Stimulated activated CD4-positive, alpha-beta T cell treated with anti-CD3 and anti-CD28 coated beads, Interleukin-15, amount 100 ng/mL, for 24 hours (primary cell): ENCODE measurements around the gene SLC44A1.
"Not testable (repeated sequence)": the region's sequence is repeated elsewhere in the genome, so short reads cannot be mapped to it uniquely, and the experiment has no call there.

Source experiments
- DNase-seq: peaks from one replicate; pipeline ENCODE4 v3.0.0-alpha.2; 2020

The SLC44A1 gene

DNA sequence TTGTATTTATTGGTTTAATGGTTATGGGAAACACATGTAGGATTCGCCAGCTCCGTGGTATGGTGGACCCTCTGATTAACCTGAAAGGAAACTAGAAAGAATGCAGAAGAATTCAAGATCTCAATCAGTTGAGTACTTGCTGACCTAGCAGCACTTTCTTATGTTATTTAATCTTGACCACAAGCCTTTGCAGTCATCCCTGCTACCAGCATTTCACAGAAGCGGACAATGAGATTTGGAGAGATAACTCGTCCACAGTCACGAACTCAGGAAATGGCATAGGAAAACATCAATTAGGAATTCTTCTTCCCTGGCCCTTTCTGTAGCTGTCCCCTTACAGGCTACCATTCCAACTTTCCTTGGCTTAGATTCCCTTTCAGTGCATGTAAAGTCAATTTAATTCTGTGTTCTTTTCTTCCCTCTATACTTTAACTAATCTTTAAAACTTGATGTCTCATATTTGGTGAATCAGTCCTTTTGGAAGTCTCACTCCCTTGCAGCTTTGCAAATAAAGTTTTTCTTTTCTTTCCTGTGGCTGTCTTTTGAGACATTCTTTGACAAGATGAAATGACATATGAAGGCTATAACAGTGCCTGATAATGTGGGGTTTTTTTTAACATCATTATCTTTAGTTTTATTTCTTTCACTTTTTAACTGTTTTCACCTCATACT lies 1.3 kb upstream of the SLC44A1 start:
- no peak for DNase-seq

DNA sequence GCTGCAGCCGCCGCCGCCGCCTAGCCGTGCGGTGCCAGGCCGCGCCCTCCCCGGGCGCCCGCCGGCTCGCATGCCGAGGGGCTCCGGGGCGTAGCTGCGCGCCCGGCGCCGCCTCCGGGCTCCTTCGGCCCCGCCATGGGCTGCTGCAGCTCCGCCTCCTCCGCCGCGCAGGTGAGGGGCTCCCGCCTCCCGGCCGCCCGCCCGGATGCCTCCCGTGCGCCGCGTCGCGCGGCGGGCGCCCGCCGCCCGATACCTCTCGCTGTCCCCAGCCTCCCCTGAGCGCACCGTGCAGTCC lies 230 bp downstream of the SLC44A1 start:
- no peak for DNase-seq

- DNase-seq = peak; percentile 50
Observed at GRCh38 chr9:105245029-105245890, 809 bp downstream of the SLC44A1 start.

DNA sequence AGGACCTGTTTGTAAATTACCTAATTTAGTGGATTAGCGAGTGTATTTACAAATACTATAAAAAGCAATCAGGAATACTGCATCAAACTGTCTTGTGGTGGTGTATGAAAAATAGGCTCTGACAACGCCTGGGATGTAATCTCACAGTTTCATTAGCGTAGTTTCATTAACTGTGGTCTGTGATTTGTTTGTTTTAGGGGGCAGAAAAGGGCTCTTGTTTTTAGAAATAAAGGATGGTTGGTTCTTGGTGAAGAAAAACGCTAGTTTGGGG lies 1.4 kb downstream of the SLC44A1 start:
- no peak for DNase-seq

DNA sequence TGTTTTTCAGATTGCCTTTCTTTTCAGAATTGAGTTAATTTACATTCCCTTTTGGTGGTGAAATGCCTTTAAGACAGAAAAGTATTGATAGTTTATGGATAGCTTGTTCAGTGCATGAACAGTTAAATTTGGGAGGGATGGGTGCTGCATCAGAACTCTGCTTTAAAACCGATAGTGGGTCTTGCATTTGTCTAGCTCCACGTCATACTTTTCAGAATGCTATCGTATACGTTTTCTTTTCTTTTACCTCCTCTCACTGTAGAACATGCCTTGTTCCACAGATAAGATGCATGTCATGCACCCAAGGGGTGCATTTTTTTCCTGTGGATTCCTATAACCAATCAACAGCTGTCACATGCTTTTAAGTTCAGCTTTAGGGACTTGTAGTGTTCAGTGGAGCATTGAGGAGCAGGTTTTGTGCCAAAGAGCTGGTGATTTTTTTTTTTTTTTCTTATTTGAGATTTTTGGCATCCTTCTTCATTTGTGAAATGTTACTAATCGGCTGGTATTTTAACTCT lies 2.3 kb downstream of the SLC44A1 start:
- no peak for DNase-seq

- no peak for DNase-seq
Observed at GRCh38 chr9:105248691-105249090, 4.2 kb downstream of the SLC44A1 start.

DNA sequence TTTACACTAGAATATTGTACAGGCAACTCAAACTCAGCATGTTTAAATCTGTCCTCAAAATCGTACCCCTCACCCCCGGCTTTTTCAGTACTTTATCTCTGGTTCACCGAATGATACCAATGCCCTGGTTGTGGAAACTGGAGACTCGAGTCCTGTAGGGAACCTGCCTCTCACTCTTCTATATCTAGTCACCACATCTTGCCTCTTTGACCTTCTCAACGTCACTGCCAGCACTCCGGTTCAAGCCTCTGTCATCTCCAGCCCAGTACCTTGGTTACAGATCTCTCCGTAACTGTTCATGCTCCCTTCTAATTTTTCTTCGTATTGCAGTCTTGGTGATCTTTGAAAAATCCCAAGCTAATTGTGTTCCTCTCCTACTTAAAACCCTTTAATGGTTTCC lies 6.7 kb downstream of the SLC44A1 start:
- no peak for DNase-seq

DNA sequence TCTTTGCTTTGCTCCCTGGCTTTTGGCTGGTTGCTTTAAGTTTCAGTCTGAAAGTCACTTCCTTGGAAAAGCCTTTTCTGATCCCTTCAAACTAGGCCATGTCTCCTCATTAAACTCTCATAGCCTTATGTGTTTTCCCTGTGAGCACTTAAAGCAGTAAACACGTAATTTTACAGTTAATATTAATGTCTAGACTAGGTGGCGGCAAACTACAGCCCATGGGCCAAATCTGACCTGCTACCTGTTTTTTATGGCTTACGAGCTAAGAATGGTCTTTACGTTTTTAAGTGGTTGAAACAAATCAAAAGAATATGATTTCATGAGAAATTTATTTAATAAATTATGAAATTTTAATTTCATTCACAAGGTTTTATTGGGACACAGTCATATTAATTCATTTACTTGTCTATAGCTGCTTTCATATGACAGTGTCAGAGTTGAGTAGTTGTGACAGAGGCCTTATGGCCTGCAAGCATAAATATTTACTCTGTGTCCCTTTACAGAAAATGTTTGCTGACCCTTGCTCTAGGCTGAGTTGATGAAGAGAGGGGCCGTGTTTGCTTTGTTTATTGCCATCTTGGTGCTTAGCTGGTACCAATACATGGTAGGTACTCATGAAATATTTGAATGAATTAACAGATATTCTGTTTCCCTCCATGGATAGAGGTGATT lies 7.4 kb downstream of the SLC44A1 start:
- no peak for DNase-seq

GRCh38 chr9:105252405-105252756 lies 7.9 kb downstream of the SLC44A1 start:
- no peak for DNase-seq

DNA sequence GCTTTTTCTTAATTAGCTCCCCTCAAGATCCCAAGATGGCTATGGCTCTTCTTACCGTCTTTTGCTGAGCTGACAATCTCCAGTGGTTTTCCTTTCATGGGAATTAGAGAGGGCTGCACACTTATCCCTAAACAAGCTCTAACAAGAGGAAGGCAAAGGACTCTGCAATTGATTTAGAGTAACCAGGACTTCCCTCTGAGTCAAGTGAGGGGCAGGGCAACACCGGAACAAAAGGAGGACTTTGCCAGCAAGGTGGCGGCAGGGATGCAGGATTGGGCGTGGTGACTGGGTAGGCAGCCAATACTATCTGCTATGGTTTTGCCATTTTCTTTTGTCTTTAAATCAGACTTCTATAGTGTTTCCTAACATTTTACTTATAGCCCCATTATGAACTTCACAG lies 9.8 kb downstream of the SLC44A1 start:
- DNase-seq = no peak

DNA sequence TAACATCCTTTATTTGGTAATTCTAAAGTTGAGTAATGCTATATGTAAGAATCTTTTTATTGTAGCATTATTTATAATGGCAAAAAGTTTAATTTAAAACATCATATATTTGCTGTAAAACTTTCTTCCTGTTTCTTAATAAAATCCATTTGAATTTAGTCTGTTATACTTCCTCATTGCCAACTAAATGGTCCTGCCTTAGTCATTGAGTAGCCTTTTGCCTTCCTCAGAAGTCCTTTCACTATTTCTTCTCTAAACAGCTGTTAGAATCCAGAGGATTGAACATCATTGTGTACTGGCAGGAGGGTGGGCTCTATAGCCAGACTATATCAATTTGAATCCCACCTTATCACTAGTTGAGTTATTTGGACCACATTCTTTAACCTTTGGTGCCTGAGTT lies 11.0 kb downstream of the SLC44A1 start:
- DNase-seq = no peak

DNA sequence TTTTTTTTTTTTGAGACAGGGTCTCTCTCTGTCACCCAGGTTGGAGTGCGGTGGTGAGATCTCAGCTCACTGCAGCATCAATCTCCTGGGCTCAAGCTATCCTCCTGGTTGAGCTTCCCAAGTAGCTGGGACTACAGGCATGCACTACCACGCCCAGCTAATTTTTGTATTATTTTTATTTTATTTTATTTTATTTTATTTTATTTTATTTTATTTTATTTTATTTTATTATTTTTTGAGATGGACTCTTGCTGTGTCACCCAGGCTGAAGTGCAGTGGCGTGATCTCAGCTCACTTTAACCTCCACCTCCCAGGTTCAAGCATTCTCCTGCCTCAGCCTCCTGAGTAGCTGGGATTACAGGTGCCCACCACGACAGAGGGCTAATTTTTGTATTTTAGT lies 12.1 kb downstream of the SLC44A1 start:
- not testable (repeated sequence) for DNase-seq

GRCh38 chr9:105257809-105258208 lies 13.4 kb downstream of the SLC44A1 start:
- no peak for DNase-seq

DNA sequence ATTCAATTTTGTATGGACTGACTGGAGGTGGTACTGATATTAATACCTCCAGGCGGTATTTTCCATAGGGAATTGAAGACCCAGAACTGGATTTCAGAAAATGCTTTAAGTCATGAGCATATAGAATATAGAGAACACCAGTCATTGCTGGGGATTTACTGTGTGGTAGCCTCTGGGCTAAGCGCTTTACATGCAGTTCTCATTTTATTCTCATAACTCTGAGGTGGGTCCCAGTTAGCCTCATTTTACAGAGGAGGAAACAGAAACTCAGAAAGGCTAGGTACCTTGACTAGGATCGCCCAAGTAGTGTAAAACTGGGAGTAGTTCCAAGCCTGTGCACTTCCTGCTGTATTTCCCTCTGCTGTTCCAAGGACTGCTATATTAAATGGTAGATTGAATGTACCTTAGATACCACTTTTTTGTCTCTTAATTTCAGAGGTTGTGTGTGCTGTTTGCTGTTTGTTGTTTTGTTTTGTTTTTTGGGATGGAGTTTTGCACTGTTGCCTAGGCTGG lies 13.8 kb downstream of the SLC44A1 start:
- no peak for DNase-seq

DNA sequence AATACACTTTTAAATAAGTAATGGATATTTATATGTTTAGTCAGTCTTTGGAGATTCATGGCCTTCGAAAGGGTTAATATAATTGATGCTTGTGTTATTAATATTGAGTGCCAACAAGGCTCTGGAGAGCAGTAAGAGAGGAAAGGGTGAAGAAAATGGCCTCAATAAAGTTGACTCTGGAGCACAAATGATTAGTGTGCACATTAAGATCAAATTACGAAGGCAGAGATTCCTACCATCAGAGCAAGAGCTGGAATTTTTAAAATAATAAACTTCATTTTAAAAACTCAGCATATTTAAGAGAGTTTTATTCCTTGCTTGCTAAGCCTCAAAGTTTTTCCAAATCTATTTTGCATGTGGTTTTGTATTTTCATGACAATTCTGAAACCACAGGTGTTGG lies 14.8 kb downstream of the SLC44A1 start:
- no peak for DNase-seq

DNA sequence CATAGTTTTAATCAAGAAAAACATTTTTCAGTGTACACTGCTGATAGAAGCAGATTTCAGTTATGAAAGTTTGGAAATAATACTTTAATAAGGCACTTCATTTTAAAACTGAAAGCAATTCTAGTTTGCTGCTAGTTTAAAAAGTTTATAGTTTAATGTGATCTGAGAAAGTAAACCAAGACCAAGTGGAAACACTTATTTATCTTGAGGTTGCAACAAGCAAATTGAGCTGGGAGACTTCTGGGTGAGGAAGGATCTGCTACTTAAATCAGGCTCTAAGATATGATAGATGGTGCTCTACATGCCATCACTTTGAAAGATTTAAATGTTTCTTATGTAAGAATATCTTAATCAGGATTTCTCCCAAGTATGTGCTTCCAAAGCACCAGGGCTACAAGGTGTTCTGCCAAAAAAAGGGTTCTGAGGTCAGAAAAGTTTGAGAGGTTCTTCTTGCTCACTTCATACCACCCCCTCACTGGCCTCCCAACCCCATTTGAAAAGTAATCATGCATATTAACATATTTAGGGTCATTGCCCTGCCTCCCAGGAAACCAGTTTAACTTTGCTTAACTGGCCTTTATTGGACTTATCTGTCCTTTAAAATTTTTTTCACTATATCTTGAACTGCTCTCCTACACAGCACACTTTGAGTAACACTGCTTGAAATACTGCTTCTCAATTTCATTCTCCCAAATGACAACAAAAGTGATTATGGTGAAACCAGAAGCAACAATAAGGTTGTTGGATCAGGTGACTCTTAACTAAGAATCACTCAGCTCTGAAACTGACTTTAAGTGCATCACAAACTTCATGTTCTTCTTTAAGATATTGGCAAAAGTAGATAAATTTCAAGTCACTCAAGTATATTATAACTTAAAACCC lies 15.5 kb downstream of the SLC44A1 start:
- DNase-seq = no peak

DNA sequence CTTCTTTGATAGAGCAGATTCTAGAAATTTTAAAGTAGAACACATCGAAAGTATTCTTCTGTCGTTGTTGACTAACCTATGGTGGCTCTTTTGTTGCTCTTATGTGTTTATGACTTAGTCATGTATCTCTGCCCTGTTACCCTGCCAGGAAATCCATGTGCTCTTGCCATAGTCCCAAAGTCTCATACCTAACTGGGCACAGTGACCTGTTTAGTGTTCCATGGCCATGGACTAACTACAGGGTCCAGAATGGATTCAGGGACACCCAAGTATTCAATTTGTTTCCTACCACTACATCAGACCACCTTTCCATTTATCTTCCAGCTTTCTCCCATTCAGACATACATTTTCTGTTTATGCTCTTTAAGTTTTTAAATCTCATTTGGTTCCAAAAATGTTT lies 18.0 kb downstream of the SLC44A1 start:
- no peak for DNase-seq

DNA sequence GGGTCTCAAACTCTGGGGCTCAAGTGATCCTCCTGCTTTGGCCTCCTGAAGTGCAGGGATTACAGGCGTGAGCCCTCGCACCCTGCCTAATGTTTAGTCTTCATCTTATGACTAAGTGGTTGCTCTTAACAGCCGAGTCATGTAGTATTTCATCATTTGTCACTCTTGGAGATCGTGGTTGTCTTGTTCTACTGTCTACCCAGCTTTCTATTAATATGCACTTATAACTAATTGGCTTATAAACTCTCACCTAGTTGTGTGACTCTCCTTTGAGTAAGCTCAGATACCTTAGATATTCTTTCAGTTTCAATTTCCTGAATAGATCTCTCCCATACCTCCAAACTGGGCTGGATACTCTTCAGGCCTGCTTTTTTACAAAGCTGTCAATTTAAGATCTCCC lies 19.9 kb downstream of the SLC44A1 start:
- DNase-seq = peak; percentile 5

- DNase-seq = not testable (repeated sequence)
Observed at GRCh38 chr9:105268254-105268653, 23.8 kb downstream of the SLC44A1 start.

- DNase-seq = no peak
Observed at GRCh38 chr9:105269593-105269992, 25.1 kb downstream of the SLC44A1 start.

DNA sequence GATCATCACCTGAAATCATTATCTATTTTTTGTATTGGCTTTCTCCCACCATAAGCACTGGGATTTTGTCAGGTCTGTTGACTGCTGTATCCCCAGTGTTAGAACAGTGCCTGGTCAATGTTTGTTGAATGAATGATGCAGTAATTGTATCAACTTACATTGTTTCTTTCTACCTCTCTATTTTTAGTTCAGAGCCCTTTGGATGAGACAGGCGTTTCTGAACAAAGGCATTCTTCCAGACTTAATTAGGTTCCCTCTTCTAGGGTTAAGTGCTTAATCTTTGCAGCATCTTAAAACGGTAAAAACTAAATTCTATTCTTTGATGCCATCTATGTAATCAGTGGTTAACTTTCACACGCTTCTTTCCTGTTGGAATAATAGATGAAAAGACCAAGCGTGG lies 26.3 kb downstream of the SLC44A1 start:
- no peak for DNase-seq

DNA sequence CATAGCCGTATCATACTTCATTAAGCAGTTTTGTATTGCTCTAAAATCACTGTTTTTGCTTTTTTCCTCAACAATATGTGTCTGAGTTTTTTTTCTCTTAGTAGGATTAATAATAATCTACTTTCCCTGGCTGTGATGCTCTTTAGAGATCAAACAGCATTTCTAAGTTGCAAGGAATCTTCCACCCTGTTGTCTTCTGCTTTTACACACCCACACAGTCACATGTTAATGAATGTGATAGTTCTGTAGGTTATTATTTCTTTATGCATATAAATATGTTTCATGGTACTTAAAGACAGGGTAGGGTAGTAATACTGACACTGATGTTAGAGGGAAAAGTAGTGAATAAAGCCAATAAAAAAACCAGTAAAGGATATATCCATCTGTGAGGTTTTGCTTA lies 29.3 kb downstream of the SLC44A1 start:
- DNase-seq = no peak

DNA sequence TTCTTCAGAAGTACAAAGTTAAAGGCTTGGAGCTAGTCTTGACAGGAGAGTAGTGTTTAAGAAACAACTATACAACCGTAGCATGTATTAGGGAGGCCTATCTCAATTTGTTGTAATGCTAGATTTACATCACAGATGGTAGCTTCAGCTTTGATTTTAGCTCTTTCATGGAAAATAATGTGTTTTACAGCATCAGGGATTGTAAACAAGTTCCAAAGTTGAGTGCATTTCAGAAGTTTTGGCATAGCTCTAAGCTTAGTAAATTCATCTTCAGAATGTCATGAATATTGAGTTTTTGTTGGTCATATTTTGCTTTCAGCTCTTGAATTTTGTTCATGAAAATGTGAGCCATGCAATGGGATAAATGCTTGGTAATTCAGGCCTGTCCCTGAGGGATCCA lies 30.7 kb downstream of the SLC44A1 start:
- no peak for DNase-seq
